ENCODE data around the gene TPCN2. TPM values are rescaled to one million over a fixed set of nuclear protein-coding genes. Genes with fewer than 3 reads are reported as not detected.
"Not testable (repeated sequence)": the region's sequence is repeated elsewhere in the genome, so short reads cannot be mapped to it uniquely, and the experiment has no call there.

The TPCN2 gene
- total and polyA plus RNA-seq, 4 experiments from 2014 or later = 6.6 to 23.0 (median 14.8) TPM

DNA sequence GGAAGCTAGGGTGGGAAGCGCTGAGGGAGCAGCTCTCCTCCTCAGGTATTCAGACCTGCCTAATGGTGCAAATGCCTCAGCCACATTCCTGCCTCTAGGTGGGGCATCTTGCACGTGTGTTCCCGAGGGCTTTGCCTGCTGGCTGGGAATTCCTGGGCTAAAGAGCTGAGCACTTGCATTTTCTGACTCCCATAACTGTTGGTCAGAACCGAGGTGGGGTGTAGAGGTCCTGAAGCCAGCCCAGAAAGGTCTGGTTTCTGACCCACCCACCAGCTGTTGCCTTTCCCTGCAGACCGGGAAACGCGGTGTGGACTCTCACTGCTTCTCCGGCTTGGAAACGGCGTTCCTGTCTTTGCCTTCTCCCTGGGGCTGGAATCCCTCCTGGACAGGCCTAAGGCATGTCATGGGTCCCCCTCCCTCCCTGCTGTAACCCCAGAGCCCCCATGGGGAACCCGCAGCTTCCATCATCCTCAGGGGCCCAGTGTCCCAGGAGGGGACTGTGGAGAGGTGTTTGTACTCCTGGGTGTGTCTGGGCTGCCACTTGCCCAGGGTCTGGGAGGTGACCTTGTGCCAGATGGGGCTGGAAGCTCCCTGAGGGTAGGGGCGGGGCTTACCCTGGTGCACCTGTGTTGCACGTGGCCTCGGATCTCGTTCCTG, 83.0 kb downstream of the TPCN2 start:
- Mint-ChIP-seq H3K4me1 (peaks cover 4 to 15% (median 12%) of the 10 kb centered on the region in 4 donors), H3K27ac (no peak overlapping the region)
- CTCF ChIA-PET (ENCODE audit: partially characterized antibody) = no interaction called here

DNA sequence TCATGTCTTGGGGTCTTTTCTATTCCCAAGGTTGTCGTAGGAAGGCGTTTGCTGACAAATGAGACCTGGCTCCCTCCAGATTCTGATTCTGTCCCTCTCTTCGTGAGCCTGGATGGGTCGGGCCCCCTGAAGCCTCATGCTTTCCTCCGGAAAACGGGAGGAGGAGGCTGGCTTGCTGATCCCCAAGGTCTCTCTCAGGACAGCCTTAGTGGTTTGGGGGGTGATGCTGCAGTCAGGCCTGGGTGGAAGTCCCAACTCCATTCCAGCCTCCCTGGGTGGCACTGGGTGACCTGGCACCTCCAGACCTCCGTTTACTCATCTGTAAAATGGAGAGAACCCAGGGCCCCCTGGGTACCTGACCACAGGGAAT, 83.6 kb downstream of the TPCN2 start:
- Mint-ChIP-seq H3K27me3 (no peaks in the 10 kb centered on the region), H3K4me3 (no peak overlapping the region), H3K36me3 (peaks cover 0 to 3% of the 10 kb centered on the region in 2 donors), H3K27ac (peak overlapping the region in 1 of 7 donors; percentile 46), H3K4me1 (peaks cover 4 to 15% (median 12%) of the 10 kb centered on the region in 4 donors), H3K9me3 (peaks cover 0 to 19% (median 11%) of the 10 kb centered on the region in 8 donors)
- no peaks in the 10 kb centered on the region for H3K36me3 ChIP-seq (ENCODE audit: insufficient read depth, low read length)
- no peak for DNase-seq
- no peaks in the 10 kb centered on the region for H3K9me3 ChIP-seq (ENCODE audit: control insufficient read depth in 1 of 2, low read length in 2 of 2)
- no peak overlapping the region for H3K4me3 ChIP-seq (ENCODE audit: low read length in 2 of 2)
- H3K27ac ChIP-seq (ENCODE audit: low read depth, low read length) = no peak overlapping the region
- intact Hi-C loops (cut with micrococcal nuclease) = no loop called here
- H3K27me3 ChIP-seq (ENCODE audit: insufficient read depth, low read length) = no peaks in the 10 kb centered on the region
- CTCF ChIA-PET (ENCODE audit: partially characterized antibody) = no interaction called here
- POLR2A ChIA-PET (ENCODE audit: partially characterized antibody) = no interaction called here
- peaks cover 13% of the 10 kb centered on the region for H3K4me1 ChIP-seq (ENCODE audit: insufficient read depth, low read length)

More for the DNA sequence above, 83.0 kb downstream of the TPCN2 start:
- Mint-ChIP-seq H3K36me3 (peaks cover 0 to 3% of the 10 kb centered on the region in 2 donors), H3K27me3 (no peaks in the 10 kb centered on the region), H3K4me3 (no peak overlapping the region), H3K9me3 (peaks cover 0 to 19% (median 11%) of the 10 kb centered on the region in 8 donors)
- H3K27ac ChIP-seq (ENCODE audit: low read depth, low read length) = no peak overlapping the region
- H3K9me3 ChIP-seq (ENCODE audit: control insufficient read depth in 1 of 2, low read length in 2 of 2) = no peaks in the 10 kb centered on the region
- H3K4me3 ChIP-seq (ENCODE audit: low read length in 2 of 2) = no peak overlapping the region
- no peaks in the 10 kb centered on the region for H3K27me3 ChIP-seq (ENCODE audit: insufficient read depth, low read length)
- intact Hi-C loops (cut with micrococcal nuclease) = no loop called here
- peaks cover 13% of the 10 kb centered on the region for H3K4me1 ChIP-seq (ENCODE audit: insufficient read depth, low read length)
- POLR2A ChIA-PET (ENCODE audit: partially characterized antibody) = no interaction called here
- DNase-seq = no peak
- H3K36me3 ChIP-seq (ENCODE audit: insufficient read depth, low read length) = no peaks in the 10 kb centered on the region

DNA sequence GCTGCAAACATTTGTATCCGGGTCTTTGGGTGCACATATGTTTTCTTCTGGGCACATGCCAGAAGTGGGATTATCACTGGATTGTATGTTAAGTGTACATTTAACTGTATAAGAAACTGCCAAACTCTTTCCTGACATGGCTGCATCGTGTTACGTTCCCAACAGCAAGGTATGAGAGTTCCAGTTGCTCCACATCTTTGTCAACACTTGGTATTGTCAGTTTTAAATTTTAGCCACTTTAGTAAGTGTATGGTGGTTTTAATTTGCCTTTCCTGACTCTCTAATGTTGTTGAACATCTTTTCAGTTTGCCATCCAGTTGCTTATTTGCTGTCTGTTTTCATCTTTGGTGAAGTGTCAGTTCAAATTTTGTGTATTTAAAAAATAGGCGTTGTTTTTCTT, 84.5 kb downstream of the TPCN2 start:
- H3K4me1 Mint-ChIP-seq = peaks cover 4 to 15% (median 12%) of the 10 kb centered on the region in 4 donors
- no peak for DNase-seq
- Histone ChIP-seq H3K36me3 (ENCODE audit: insufficient read depth, low read length) (no peaks in the 10 kb centered on the region), H3K27me3 (ENCODE audit: insufficient read depth, low read length) (no peaks in the 10 kb centered on the region), H3K27ac (ENCODE audit: low read depth, low read length) (no peak overlapping the region), H3K4me1 (ENCODE audit: insufficient read depth, low read length) (peaks cover 13% of the 10 kb centered on the region), H3K9me3 (ENCODE audit: control insufficient read depth in 1 of 2, low read length in 2 of 2) (no peaks in the 10 kb centered on the region), H3K4me3 (ENCODE audit: low read length in 2 of 2) (no peak overlapping the region)
- intact Hi-C loops (cut with micrococcal nuclease) = no loop called here
- no peak overlapping the region for H3K27ac Mint-ChIP-seq
- no peak overlapping the region for H3K4me3 Mint-ChIP-seq
- ChIA-PET POLR2A (ENCODE audit: partially characterized antibody) (no interaction called here), CTCF (ENCODE audit: partially characterized antibody) (no interaction called here)
- H3K9me3 Mint-ChIP-seq = peaks cover 0 to 15% (median 7%) of the 10 kb centered on the region in 8 donors
- H3K27me3 Mint-ChIP-seq = no peaks in the 10 kb centered on the region
- H3K36me3 Mint-ChIP-seq = no peaks in the 10 kb centered on the region

DNA sequence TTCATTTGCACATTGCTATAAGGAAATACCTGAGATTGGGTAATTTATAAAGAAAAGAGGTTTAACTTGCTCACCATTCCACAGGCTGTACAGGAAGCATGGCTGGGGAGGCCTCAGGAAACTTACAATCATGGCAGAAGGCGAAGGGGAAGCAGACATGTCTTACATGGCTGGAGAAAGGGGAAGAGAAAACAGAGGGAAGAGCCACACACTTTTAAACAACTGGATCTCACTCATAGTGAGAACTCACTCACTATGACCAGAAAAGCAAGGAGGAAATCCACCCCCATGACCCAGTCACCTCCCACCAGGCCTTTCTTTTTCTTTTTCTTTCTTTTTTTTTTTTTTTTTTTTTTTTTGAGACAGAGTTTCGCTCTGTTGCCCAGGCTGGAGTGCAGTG, 85.5 kb downstream of the TPCN2 start:
- H3K36me3 Mint-ChIP-seq; CTCF ChIA-PET (ENCODE audit: partially characterized antibody): not testable (repeated sequence)

DNA sequence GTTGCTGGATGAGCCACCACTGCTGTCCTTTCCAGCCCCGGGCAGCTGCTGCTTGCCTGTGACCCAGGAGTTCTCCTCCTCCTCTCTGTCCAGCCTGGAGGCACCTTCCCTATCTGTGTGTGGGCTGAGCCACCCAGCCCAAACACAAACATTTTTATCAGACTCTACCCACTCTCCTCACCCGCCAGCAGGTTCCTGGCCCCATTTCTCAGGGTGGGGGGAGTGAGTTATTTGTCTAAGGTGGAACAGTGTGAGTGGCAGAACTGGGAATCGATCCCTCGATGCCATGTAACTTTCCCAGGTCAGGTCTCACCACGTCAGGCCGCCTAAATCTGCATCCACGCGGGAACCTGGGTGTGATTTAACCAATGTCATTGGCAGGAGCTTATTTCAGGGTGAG, 86.2 kb downstream of the TPCN2 start:
- H3K27ac Mint-ChIP-seq = no peak overlapping the region
- CTCF ChIA-PET (ENCODE audit: partially characterized antibody) = no interaction called here
- intact Hi-C loops (cut with micrococcal nuclease) = no loop called here

More for the DNA sequence above, 85.5 kb downstream of the TPCN2 start:
- H3K4me1 ChIP-seq (ENCODE audit: insufficient read depth, low read length) = peaks cover 13% of the 10 kb centered on the region
- H3K9me3 Mint-ChIP-seq; H3K4me3 ChIP-seq (ENCODE audit: low read length in 2 of 2); H3K27ac ChIP-seq (ENCODE audit: low read depth, low read length); H3K4me3 Mint-ChIP-seq; POLR2A ChIA-PET (ENCODE audit: partially characterized antibody); H3K9me3 ChIP-seq (ENCODE audit: control insufficient read depth in 1 of 2, low read length in 2 of 2); H3K36me3 ChIP-seq (ENCODE audit: insufficient read depth, low read length); H3K27me3 Mint-ChIP-seq; H3K27me3 ChIP-seq (ENCODE audit: insufficient read depth, low read length); intact Hi-C loops (cut with micrococcal nuclease); DNase-seq: not testable (repeated sequence)
- peaks cover 2 to 15% (median 11%) of the 10 kb centered on the region in 4 donors for H3K4me1 Mint-ChIP-seq
- H3K27ac Mint-ChIP-seq = peak overlapping the region in 1 of 7 donors; percentile 4

DNA sequence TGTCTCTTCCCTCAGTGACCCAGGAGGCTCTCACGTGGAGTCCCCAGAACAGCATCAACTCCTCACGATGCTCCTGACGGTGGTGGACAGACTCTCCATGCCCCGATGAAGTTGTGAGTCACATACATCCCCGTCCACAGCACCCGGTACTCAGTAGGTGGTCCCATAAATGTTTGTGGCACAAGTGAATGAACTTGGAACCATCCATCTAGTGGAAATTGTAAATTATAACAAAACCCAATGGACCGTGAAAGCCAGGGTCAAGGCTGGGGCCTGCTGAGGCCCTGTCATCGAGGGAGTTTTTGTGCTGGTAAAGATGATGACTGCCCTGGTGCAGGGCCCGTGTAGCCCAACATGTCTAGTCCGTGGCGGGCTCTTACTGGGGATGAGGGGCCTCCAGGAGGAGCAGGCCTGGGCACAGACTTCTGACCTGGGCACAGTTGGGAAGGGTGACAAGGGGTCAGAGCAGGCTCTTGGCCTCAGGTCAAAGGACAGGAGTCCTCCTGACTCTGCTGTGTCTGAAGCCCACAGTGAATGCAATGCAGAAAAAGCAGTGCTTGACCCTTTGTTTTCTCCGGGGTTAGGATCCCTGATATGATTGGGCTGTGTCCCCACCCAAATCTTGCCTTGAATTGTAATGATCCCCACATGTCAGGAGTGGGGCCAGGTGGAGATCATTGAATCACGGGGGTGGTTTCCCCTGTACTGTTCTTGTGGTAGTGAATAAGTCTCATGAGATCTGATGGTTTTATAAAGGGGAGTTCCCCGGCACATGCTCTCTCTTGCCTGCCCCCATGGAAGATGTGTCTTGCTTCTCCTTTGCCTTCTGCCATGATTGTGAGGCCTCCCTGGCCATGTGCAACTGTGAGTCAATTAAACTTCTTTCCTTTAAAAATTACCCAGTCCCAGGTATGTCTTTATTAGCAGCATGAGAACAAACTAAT, 87.0 kb downstream of the TPCN2 start:
- H3K4me1 Mint-ChIP-seq = peaks cover 0 to 7% (median 4%) of the 10 kb centered on the region in 4 donors
- H3K9me3 Mint-ChIP-seq = peaks cover 0 to 9% (median 0%) of the 10 kb centered on the region in 8 donors
- peaks cover 0 to 2% of the 10 kb centered on the region in 2 donors for H3K27me3 Mint-ChIP-seq
- no peaks in the 10 kb centered on the region for H3K9me3 ChIP-seq (ENCODE audit: control insufficient read depth in 1 of 2, low read length in 2 of 2)
- H3K27ac Mint-ChIP-seq = peak overlapping the region in 3 of 7 donors; percentile 7 to 59 (median 18)
- H3K27me3 ChIP-seq (ENCODE audit: insufficient read depth, low read length) = no peaks in the 10 kb centered on the region
- no peak overlapping the region for H3K4me3 Mint-ChIP-seq
- POLR2A ChIA-PET (ENCODE audit: partially characterized antibody) = no interaction called here
- peaks cover 9% of the 10 kb centered on the region for H3K4me1 ChIP-seq (ENCODE audit: insufficient read depth, low read length)
- H3K27ac ChIP-seq (ENCODE audit: low read depth, low read length) = no peak overlapping the region
- intact Hi-C loops (cut with micrococcal nuclease) = no loop called here
- CTCF ChIA-PET (ENCODE audit: partially characterized antibody) = no interaction called here
- no peaks in the 10 kb centered on the region for H3K36me3 Mint-ChIP-seq
- DNase-seq = no peak
- no peak overlapping the region for H3K4me3 ChIP-seq (ENCODE audit: low read length in 2 of 2)
- no peaks in the 10 kb centered on the region for H3K36me3 ChIP-seq (ENCODE audit: insufficient read depth, low read length)

More for the DNA sequence above, 86.2 kb downstream of the TPCN2 start:
- H3K4me1 Mint-ChIP-seq = peaks cover 2 to 14% (median 9%) of the 10 kb centered on the region in 4 donors
- Histone ChIP-seq H3K27me3 (ENCODE audit: insufficient read depth, low read length) (no peaks in the 10 kb centered on the region), H3K36me3 (ENCODE audit: insufficient read depth, low read length) (no peaks in the 10 kb centered on the region), H3K27ac (ENCODE audit: low read depth, low read length) (no peak overlapping the region), H3K4me1 (ENCODE audit: insufficient read depth, low read length) (peaks cover 13% of the 10 kb centered on the region), H3K9me3 (ENCODE audit: control insufficient read depth in 1 of 2, low read length in 2 of 2) (no peaks in the 10 kb centered on the region), H3K4me3 (ENCODE audit: low read length in 2 of 2) (no peak overlapping the region)
- H3K27me3 Mint-ChIP-seq = peaks cover 0 to 1% of the 10 kb centered on the region in 2 donors
- H3K9me3 Mint-ChIP-seq = peaks cover 0 to 9% (median under 1%) of the 10 kb centered on the region in 8 donors
- POLR2A ChIA-PET (ENCODE audit: partially characterized antibody) = no interaction called here
- H3K4me3 Mint-ChIP-seq = no peak overlapping the region
- H3K36me3 Mint-ChIP-seq = no peaks in the 10 kb centered on the region
- DNase-seq = no peak

DNA sequence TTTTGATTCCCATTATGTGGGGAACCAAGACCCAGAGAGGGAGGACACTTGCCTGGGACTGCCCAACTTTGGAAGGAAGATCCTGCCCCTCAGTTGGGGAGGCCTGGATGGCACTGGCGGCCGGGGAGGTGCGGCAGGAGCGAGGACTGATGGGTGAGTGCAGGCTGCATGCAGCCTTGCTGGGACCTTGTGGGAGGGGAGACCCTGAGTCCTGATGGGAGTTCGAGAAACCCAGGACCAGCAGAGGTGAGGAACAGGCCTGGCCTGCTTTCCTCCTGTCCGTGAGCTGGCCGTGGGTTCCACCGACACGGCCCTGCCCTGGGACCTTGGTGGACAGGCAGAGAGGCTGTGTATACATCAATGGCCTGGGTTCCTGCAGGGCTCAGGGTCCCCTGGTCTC, 87.7 kb downstream of the TPCN2 start:
- DNase-seq = no peak
- H3K4me1 ChIP-seq (ENCODE audit: insufficient read depth, low read length) = peaks cover 1% of the 10 kb centered on the region
- ChIA-PET POLR2A (ENCODE audit: partially characterized antibody) (no interaction called here), CTCF (ENCODE audit: partially characterized antibody) (no interaction called here)
- H3K4me3 Mint-ChIP-seq = no peak overlapping the region
- peak overlapping the region in 1 of 7 donors; percentile 18 for H3K27ac Mint-ChIP-seq
- H3K27me3 Mint-ChIP-seq = peaks cover 0 to 2% of the 10 kb centered on the region in 2 donors
- intact Hi-C loops (cut with micrococcal nuclease) = no loop called here
- H3K27me3 ChIP-seq (ENCODE audit: insufficient read depth, low read length) = no peaks in the 10 kb centered on the region
- H3K27ac ChIP-seq (ENCODE audit: low read depth, low read length) = no peak overlapping the region
- no peaks in the 10 kb centered on the region for H3K36me3 Mint-ChIP-seq
- no peaks in the 10 kb centered on the region for H3K36me3 ChIP-seq (ENCODE audit: insufficient read depth, low read length)
- peaks cover 0 to 9% (median 0%) of the 10 kb centered on the region in 8 donors for H3K9me3 Mint-ChIP-seq
- H3K4me1 Mint-ChIP-seq = no peaks in the 10 kb centered on the region
- no peak overlapping the region for H3K4me3 ChIP-seq (ENCODE audit: low read length in 2 of 2)
- no peaks in the 10 kb centered on the region for H3K9me3 ChIP-seq (ENCODE audit: control insufficient read depth in 1 of 2, low read length in 2 of 2)

All from CD4-positive, alpha-beta memory T cell (primary cell).